Measurements from ENCODE around the gene GRHL3.
A peak's percentile ranks its signal among the peaks of the same experiment; 100 is the strongest.

The GRHL3 gene

GRCh38 chr1:24379733-24380315 is 60.7 kb downstream of the GRHL3 start:
- no peak for DNase-seq

- no peak for DNase-seq
Measured at GRCh38 chr1:24380508-24380907, 61.4 kb downstream of the GRHL3 start.

- no peak for DNase-seq
Measured at GRCh38 chr1:24381256-24381655, 62.1 kb downstream of the GRHL3 start.

GRCh38 chr1:24382165-24382577 is 63.0 kb downstream of the GRHL3 start:
- no peak for DNase-seq

GRCh38 chr1:24383381-24383940 is 64.3 kb downstream of the GRHL3 start:
- no peak for DNase-seq

- DNase-seq = no peak
Measured at GRCh38 chr1:24384251-24385090, 65.3 kb downstream of the GRHL3 start.

- no peak for DNase-seq
Measured at GRCh38 chr1:24385160-24385940, 66.2 kb downstream of the GRHL3 start.

- no peak for DNase-seq
Measured at GRCh38 chr1:24386241-24386640, 67.1 kb downstream of the GRHL3 start.

- no peak for DNase-seq
Measured at GRCh38 chr1:24386931-24387330, 67.8 kb downstream of the GRHL3 start.

GRCh38 chr1:24387636-24388175 is 68.5 kb downstream of the GRHL3 start:
- no peak for DNase-seq

- DNase-seq = no peak
Measured at GRCh38 chr1:24388331-24388885, 69.3 kb downstream of the GRHL3 start.

GRCh38 chr1:24389231-24389678 is 70.1 kb downstream of the GRHL3 start:
- DNase-seq = no peak

- DNase-seq = peak; percentile 51
Measured at GRCh38 chr1:24390924-24391782, 72.0 kb downstream of the GRHL3 start.

- peak; percentile 46 for DNase-seq
Measured at GRCh38 chr1:24391882-24392603, 72.9 kb downstream of the GRHL3 start.

GRCh38 chr1:24392604-24392946 is 73.4 kb downstream of the GRHL3 start:
- no peak for DNase-seq

- DNase-seq = no peak
Measured at GRCh38 chr1:24392982-24393650, 74.0 kb downstream of the GRHL3 start.

- DNase-seq = no peak
Measured at GRCh38 chr1:24393892-24394291, 74.7 kb downstream of the GRHL3 start.

GRCh38 chr1:24400065-24400464 is 80.9 kb downstream of the GRHL3 start:
- DNase-seq = no peak

- DNase-seq = no peak
Measured at GRCh38 chr1:24403806-24404205, 84.6 kb downstream of the GRHL3 start.
